ENCODE measurements around the gene VSTM4. TPM values are rescaled to one million over a fixed set of nuclear protein-coding genes. Genes with fewer than 3 reads are reported as not detected.

VSTM4 gene
- total and polyA plus RNA-seq, 2 donors (not counting 1 experiment from before 2014, with no cell fraction given) = not detected

- no peaks in the 10 kb centered on the region for H4K20me1 ChIP-seq (ENCODE audit: control insufficient read depth, insufficient read depth, low read length, poor library complexity, severe bottlenecking)
- Mint-ChIP-seq H3K27ac (no peak overlapping the region), H3K27me3 (no peaks in the 10 kb centered on the region), H3K4me3 (no peak overlapping the region), H3K9me3 (ENCODE audit: insufficient read depth) (no peaks in the 10 kb centered on the region), H3K4me1 (no peaks in the 10 kb centered on the region)
- H2AFZ ChIP-seq (ENCODE audit: insufficient read depth, low read depth, low read length, poor library complexity, severe bottlenecking) = no peak overlapping the region
- H3K79me2 ChIP-seq (ENCODE audit: control insufficient read depth, insufficient read depth, low read length) = no peaks in the 10 kb centered on the region
- DNase-seq = no peak
- no peak for ATAC-seq (ENCODE audit: low read depth)
- TF ChIP-seq EZH2 (IDR thresholded peaks at IDR 0.05; ENCODE audit: borderline replicate concordance, insufficient read depth, low read depth, low read length, poor library complexity, severe bottlenecking) = no peak
- TF ChIP-seq, protein P1, sequence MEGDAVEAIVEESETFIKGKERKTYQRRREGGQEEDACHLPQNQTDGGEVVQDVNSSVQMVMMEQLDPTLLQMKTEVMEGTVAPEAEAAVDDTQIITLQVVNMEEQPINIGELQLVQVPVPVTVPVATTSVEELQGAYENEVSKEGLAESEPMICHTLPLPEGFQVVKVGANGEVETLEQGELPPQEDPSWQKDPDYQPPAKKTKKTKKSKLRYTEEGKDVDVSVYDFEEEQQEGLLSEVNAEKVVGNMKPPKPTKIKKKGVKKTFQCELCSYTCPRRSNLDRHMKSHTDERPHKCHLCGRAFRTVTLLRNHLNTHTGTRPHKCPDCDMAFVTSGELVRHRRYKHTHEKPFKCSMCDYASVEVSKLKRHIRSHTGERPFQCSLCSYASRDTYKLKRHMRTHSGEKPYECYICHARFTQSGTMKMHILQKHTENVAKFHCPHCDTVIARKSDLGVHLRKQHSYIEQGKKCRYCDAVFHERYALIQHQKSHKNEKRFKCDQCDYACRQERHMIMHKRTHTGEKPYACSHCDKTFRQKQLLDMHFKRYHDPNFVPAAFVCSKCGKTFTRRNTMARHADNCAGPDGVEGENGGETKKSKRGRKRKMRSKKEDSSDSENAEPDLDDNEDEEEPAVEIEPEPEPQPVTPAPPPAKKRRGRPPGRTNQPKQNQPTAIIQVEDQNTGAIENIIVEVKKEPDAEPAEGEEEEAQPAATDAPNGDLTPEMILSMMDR (IDR thresholded peaks at IDR 0.05) = no peak
- H3K4me3 ChIP-seq (ENCODE audit: control extremely low read depth in 1 of 5, extremely low read depth in 1 of 5, insufficient read depth in 1 of 5, low read depth in 2 of 5, low read length in 4 of 5) = no peak overlapping the region
- H3K9me3 ChIP-seq (ENCODE audit: control extremely low read depth in 1 of 3, control insufficient read depth in 2 of 3, insufficient read depth in 1 of 3, low read length in 2 of 3) = no peaks in the 10 kb centered on the region
- no peaks in the 10 kb centered on the region for H3K4me1 ChIP-seq (ENCODE audit: control insufficient read depth in 2 of 2, insufficient read depth in 2 of 2, low read length in 2 of 2)
- intact Hi-C loops (cut with micrococcal nuclease) = no loop called here
- H3K27ac ChIP-seq (ENCODE audit: low read length in 2 of 2) = no peak overlapping the region
- no peaks in the 10 kb centered on the region for H3K27me3 ChIP-seq (replicated peaks in 1 of 4; ENCODE audit: control extremely low read depth in 1 of 4, control insufficient read depth in 3 of 4, insufficient read depth in 4 of 4, low read length in 3 of 4)
- WGBS (ENCODE audit: insufficient coverage) = no CpG with 5 or more reads among the region's 1 CpG
- H3K4me2 ChIP-seq (replicated peaks; ENCODE audit: low read depth, low read length, poor library complexity, severe bottlenecking) = no peak overlapping the region
- no peak overlapping the region for H3K9ac ChIP-seq (ENCODE audit: low read length)
- H3K36me3 ChIP-seq (replicated peaks in 1 of 2; ENCODE audit: control extremely low read depth in 1 of 2, control insufficient read depth in 1 of 2, extremely low read depth in 1 of 2, insufficient read depth in 2 of 2, low read length in 1 of 2) = no peaks in the 10 kb centered on the region
- POLR2A ChIA-PET = no interaction called here
- CTCF ChIA-PET = interaction anchor here (1.0 kb wide), 1 partner anchor 10 kb away, joined by 5 read pairs; no protein-coding TSS in a partner anchor
Observed at GRCh38 chr10:48990226-48990625, 125.1 kb downstream of the VSTM4 start.

DNA sequence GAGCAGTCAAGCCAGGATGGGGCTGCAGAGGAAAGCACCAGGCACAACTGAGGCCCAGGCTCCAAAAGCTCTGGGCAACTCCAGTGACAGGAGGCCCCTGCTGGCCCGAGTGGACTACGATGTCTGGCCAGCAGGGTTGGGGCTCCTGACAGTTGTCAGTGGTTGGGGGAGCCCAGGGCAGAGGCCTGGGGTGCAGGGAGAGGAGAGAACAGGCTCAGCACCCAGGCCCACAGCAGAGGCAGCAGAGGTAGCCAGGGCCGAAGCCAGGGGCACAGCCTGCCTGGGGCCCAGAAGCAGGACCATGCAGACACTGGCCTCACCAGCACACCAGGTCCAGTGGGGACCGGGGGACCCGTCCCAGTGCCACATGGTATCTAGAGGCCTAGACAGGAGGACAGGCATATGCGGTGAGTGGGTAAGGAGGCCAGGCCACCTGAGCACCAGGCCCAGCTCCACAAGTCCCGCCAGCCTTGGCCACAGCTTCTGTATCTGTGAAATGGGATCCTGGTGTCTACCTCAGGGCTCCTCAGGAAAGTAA, 129.6 kb downstream of the VSTM4 start:
- H2AFZ ChIP-seq (ENCODE audit: insufficient read depth, low read depth, low read length, poor library complexity, severe bottlenecking) = no peak overlapping the region
- no peaks in the 10 kb centered on the region for H3K27me3 ChIP-seq (replicated peaks in 1 of 4; ENCODE audit: control extremely low read depth in 1 of 4, control insufficient read depth in 3 of 4, insufficient read depth in 4 of 4, low read length in 3 of 4)

More for the DNA sequence above, 129.6 kb downstream of the VSTM4 start:
- Mint-ChIP-seq H3K4me3 (no peak overlapping the region), H3K9me3 (ENCODE audit: insufficient read depth) (no peaks in the 10 kb centered on the region), H3K4me1 (peaks cover 1% of the 10 kb centered on the region), H3K27ac (no peak overlapping the region), H3K27me3 (no peaks in the 10 kb centered on the region)
- Histone ChIP-seq H3K36me3 (replicated peaks in 1 of 2; ENCODE audit: control extremely low read depth in 1 of 2, control insufficient read depth in 1 of 2, extremely low read depth in 1 of 2, insufficient read depth in 2 of 2, low read length in 1 of 2) (peaks cover 9 to 42% of the 10 kb centered on the region in 2 experiments), H3K9me3 (ENCODE audit: control extremely low read depth in 1 of 3, control insufficient read depth in 2 of 3, insufficient read depth in 1 of 3, low read length in 2 of 3) (no peaks in the 10 kb centered on the region), H3K4me1 (ENCODE audit: control insufficient read depth in 2 of 2, insufficient read depth in 2 of 2, low read length in 2 of 2) (no peaks in the 10 kb centered on the region), H3K9ac (ENCODE audit: low read length) (no peak overlapping the region), H3K4me2 (replicated peaks; ENCODE audit: low read depth, low read length, poor library complexity, severe bottlenecking) (no peak overlapping the region), H4K20me1 (ENCODE audit: control insufficient read depth, insufficient read depth, low read length, poor library complexity, severe bottlenecking) (peaks cover 14% of the 10 kb centered on the region), H3K27ac (ENCODE audit: low read length in 2 of 2) (no peak overlapping the region), H3K4me3 (ENCODE audit: control extremely low read depth in 1 of 5, extremely low read depth in 1 of 5, insufficient read depth in 1 of 5, low read depth in 2 of 5, low read length in 4 of 5) (no peak overlapping the region), H3K79me2 (ENCODE audit: control insufficient read depth, insufficient read depth, low read length) (no peaks in the 10 kb centered on the region)
- TF ChIP-seq, protein P1 (IDR thresholded peaks at IDR 0.05) = no peak
- no peak for TF ChIP-seq EZH2 (IDR thresholded peaks at IDR 0.05; ENCODE audit: borderline replicate concordance, insufficient read depth, low read depth, low read length, poor library complexity, severe bottlenecking)
- ATAC-seq (ENCODE audit: low read depth) = no peak
- POLR2A ChIA-PET = no interaction called here
- CTCF ChIA-PET = interaction anchor here (1.8 kb wide), 1 partner anchor 526 kb away, joined by 8 read pairs; no protein-coding TSS in a partner anchor
- intact Hi-C loops (cut with micrococcal nuclease) = no loop called here
- no peak for DNase-seq
- WGBS (ENCODE audit: insufficient coverage) = 95% methylated on average over 6 of the region's 7 CpGs

Measured in B cell (primary cell).